ENCODE data around the gene SCMH1.
"Not testable (repeated sequence)": the region's sequence is repeated elsewhere in the genome, so short reads cannot be mapped to it uniquely, and the experiment has no call there.

Gene SCMH1

GRCh38 chr1:41211608-41212007, 30.5 kb downstream of the SCMH1 start:
- DNase-seq (ENCODE audit: low spot score), result not testable (repeated sequence)

- DNase-seq (ENCODE audit: low spot score), result not testable (repeated sequence)
These were observed 35.1 kb downstream of the SCMH1 start for GRCh38 chr1:41207053-41207452.

GRCh38 chr1:41200728-41201127, 41.4 kb downstream of the SCMH1 start:
- DNase-seq (ENCODE audit: low spot score), result no peak

- no peak for DNase-seq (ENCODE audit: low spot score)
These were observed 42.7 kb downstream of the SCMH1 start for GRCh38 chr1:41199375-41199774.

- DNase-seq (ENCODE audit: low spot score), result no peak
These were observed 49.5 kb downstream of the SCMH1 start for GRCh38 chr1:41192456-41193178.

- no peak for DNase-seq (ENCODE audit: low spot score)
These were observed 57.7 kb downstream of the SCMH1 start for GRCh38 chr1:41184446-41184845.

- DNase-seq (ENCODE audit: low spot score), result not testable (repeated sequence)
These were observed 63.9 kb downstream of the SCMH1 start for GRCh38 chr1:41178230-41178629.

- no peak for DNase-seq (ENCODE audit: low spot score)
These were observed 66.6 kb downstream of the SCMH1 start for GRCh38 chr1:41175546-41175945.

- DNase-seq (ENCODE audit: low spot score), result no peak
These were observed 67.9 kb downstream of the SCMH1 start for GRCh38 chr1:41174170-41174569.

GRCh38 chr1:41173651-41174050, 68.5 kb downstream of the SCMH1 start:
- no peak for DNase-seq (ENCODE audit: low spot score)

GRCh38 chr1:41171266-41171874, 70.7 kb downstream of the SCMH1 start:
- DNase-seq (ENCODE audit: low spot score), result no peak

- no peak for DNase-seq (ENCODE audit: low spot score)
These were observed 72.3 kb downstream of the SCMH1 start for GRCh38 chr1:41169799-41170180.

- no peak for DNase-seq (ENCODE audit: low spot score)
These were observed 72.9 kb downstream of the SCMH1 start for GRCh38 chr1:41169066-41169798.

- no peak for DNase-seq (ENCODE audit: low spot score)
These were observed 74.4 kb downstream of the SCMH1 start for GRCh38 chr1:41167667-41168066.

GRCh38 chr1:41164727-41165126, 77.4 kb downstream of the SCMH1 start:
- DNase-seq (ENCODE audit: low spot score), result no peak

- no peak for DNase-seq (ENCODE audit: low spot score)
These were observed 79.7 kb downstream of the SCMH1 start for GRCh38 chr1:41162441-41162840.

GRCh38 chr1:41161846-41162245, 80.3 kb downstream of the SCMH1 start:
- no peak for DNase-seq (ENCODE audit: low spot score)

GRCh38 chr1:41160498-41161110, 81.5 kb downstream of the SCMH1 start:
- no peak for DNase-seq (ENCODE audit: low spot score)

GRCh38 chr1:41158966-41159365, 83.1 kb downstream of the SCMH1 start:
- no peak for DNase-seq (ENCODE audit: low spot score)

- DNase-seq (ENCODE audit: low spot score), result no peak
These were observed 83.8 kb downstream of the SCMH1 start for GRCh38 chr1:41158147-41158875.

- no peak for DNase-seq (ENCODE audit: low spot score)
These were observed 87.0 kb downstream of the SCMH1 start for GRCh38 chr1:41155105-41155504.

- no peak for DNase-seq (ENCODE audit: low spot score)
These were observed 88.3 kb downstream of the SCMH1 start for GRCh38 chr1:41153750-41154274.
